ENCODE results near the gene CNGA3.
"Not testable (repeated sequence)": the region's sequence is repeated elsewhere in the genome, so short reads cannot be mapped to it uniquely, and the experiment has no call there.

The CNGA3 gene

GRCh38 chr2:98346311-98347236, at the start of gene CNGA3:
Gene CNGA3 (plus strand): TSS chr2:98346456. CDS start chr2:98369976, 23,520 bp downstream.
- no peak for DNase-seq

DNA sequence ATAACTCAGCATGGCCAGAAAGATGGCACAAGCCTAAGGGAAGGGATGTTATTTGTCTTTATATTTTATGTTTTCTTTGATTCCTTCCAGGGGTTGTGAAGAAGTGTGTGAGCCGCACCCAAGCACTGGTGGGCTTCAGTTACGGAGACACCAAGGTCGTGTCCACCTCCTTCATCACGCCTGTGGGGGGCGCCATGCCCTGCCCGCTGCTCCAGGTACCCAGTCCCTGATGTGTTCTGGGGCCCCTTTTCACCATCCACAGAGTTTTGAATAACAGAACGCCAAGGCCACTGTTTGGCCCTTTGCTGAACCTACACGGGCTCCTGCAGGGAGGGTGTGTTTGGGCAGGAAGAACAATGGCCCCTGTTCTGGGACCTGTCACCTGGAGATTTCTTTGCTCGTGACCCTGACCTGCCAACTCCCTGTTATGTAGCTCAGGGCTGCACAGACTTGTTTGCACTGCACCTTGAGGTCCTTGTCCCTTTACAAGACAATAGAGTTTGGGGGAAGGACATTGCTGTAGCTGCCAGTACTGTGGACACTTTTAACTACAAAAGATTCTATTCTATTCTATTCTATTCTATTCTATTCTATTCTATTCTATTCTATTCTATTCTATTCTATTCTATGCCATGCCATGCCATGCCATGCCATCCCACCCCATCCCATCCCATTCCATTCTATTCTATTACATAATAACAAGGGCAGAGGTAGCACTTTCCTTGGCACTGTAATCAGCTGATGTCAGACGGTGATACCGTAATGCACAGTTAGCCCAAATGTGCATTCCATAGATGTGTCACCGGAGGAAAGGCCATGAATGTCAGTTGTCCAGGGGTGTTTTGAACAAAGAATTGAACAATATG, 48.2 kb upstream of the CNGA3 start:
- DNase-seq, result no peak

- DNase-seq, result no peak
These were observed 47.5 kb upstream of the CNGA3 start for GRCh38 chr2:98298683-98299164.

DNA sequence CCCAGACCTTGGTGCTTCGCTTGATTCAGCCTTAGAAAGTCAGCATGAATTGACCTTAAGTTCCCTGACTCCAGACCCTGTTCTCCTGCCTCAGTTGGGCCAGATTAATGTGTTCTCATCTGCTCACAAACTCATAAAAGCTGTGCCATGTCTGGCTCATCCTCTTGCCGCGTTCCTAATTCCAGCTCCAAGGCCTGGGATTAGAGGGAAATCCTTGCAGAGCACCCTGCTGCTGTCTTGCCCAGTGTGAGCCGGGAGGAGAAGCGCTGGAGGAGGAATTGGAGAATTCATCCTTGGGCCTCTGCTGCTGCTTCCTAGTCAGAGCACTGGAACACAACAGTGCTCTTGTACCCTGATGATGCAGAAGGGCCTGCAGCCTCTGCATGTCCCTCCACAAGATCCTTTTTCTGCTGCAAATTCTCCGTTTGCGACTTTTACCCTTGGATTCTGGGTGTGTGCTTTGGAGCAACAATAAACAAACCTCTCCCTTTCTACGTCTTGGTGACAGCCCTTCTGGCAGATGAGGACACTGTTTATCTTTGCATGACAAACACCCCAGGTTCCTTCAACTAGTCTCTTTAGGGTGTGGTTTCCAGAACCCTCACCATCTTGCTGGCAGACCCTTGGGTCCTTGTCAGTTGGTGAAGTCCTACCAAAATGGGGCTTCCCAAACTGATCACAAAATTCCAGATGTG, 46.9 kb upstream of the CNGA3 start:
- no peak for DNase-seq

DNA sequence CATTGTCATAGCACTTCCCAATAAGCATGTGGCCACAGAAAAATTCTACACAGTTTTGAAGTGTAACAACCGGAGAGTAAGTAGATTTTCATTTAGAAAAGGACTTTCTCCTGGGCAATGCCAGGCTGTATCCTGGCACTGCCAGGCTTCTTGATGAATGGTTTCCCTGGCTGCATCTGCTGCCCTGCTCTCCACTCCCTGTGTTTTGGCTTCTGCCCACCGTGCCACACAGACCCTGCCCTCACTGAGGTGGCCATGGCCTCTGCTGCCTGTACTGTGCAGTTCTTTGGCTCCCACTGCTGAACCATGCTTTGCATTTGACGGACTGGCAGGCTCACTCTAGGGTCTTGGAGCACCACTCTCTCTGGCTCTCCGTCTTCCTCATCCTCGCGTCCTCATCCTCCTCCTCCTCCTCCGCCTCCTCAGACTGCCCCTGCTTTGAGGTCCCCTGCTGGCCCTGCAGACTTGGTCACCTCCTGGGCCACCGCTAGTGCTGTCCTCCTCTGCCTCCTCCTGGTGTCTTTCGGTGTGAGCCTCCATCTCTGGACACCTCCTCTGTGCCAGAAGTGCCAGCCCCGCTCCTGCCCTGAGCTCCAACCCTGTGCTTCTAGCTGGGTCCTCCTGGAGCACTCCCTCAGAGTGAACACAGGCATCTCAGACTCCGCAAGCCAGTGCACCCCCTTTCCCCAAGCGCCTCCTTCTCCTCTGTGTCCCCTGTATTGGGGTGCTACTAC, 45.9 kb upstream of the CNGA3 start:
- no peak for DNase-seq

DNA sequence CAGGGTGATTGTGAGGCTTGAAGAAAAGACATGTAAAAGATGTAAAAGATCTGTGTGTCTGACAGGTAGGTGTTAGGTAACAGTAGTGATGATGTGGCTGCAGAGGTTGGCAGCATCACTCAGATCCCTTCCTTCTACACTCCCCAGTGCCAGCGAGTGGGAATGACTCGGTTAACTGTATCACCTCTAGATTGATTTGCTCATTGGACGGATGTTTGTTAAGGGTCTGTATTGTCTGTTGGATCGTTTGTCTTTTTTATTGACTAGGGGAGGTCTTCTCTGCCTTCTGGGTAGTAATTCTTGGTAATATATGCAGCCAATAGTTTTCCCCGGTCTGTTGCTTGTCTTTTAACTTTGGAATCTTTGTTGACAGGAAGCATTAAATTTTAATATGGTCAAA, 44.8 kb upstream of the CNGA3 start:
- no peak for DNase-seq

DNA sequence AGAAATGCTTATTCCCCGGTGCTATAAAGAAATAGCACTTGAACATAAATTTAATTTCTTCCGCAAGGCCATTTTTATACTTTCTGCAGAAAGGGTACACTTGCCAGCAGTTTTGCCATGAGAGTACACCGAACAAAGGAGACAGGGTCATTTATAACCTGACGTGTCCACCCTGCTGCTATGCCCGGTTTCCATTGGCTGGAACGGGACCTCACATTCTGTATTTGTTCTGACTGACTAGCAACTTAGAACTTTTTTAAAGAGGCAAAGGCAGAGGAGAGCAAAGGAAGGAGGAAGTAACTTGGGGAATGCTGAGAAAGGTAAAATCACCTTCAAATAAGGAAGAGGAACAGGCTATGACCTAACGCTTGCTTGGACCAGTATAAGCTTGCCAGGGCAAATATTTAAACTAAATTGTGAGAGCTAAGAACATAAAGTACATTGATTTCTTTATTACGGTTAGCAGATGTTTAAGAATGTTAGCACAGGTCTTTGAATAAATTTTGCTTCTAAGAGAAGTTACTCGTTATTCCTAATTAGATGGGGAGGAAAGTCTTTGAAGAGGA, 39.0 kb upstream of the CNGA3 start:
- DNase-seq, result not testable (repeated sequence)

DNA sequence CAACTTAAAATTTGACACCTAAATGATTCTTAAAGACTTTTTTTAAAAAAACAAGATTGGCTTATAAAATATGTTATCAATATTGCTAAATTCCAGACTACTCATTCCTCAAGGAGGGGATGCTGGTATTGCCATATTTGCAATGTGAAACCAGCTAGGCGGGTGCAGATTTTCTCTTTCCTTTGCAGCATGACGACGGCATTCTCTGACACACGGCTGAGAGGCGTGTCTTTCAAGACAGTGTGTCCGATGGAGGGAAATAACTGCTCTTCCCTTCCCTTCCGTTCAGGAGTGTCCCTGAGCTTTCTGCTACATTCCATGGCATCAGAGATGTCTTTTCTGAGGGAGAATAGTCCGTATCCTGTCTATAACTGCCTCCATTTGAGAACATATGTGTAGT, 38.2 kb upstream of the CNGA3 start:
- DNase-seq, result no peak

GRCh38 chr2:98308532-98308931, 37.7 kb upstream of the CNGA3 start:
- peak; percentile 63 for DNase-seq

- no peak for DNase-seq
These were observed 36.7 kb upstream of the CNGA3 start for GRCh38 chr2:98309580-98309979.

DNA sequence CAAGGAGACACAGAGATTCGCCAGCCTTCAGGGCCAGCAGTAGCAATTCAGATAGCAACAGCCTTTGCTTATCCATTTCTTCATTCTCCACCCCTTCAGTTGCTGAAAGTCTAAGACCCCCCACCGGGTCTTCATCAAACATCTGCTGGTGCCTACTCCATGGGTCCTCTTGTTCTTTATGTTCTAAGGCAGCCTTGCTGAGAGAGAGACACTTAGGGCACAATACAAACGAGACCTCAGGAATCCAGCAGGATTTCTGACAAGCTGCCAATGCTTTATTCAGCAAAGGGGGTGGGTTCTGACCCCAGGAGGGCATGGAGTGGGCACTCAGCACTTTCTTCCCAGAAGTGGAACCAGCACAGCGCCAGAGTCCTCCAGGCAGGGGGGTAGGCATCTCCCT, 36.2 kb upstream of the CNGA3 start:
- DNase-seq, result peak; percentile 2

GRCh38 chr2:98311090-98311489, 35.2 kb upstream of the CNGA3 start:
- no peak for DNase-seq

GRCh38 chr2:98311771-98312545, 34.3 kb upstream of the CNGA3 start:
- no peak for DNase-seq

GRCh38 chr2:98313492-98314250, 32.6 kb upstream of the CNGA3 start:
- DNase-seq, result no peak

- no peak for DNase-seq
These were observed 32.0 kb upstream of the CNGA3 start for GRCh38 chr2:98314251-98314650.

DNA sequence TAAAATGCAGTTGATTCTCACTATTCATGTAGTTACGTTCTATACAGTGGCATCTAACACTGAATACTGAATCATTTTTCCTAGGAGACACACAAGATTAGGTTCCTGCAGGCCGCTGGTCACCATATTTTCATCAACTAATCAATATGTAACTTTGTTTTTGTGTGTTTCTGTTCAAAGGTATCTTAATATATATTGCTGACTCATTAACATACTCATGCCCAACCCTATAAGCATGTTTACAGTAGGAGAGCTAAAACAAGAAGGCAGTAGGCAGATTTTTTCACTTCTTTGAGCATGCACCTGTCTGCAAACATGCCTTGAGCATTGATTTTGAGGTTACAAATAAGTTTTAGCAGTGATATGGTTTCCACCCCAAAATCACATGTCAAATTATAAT, 30.3 kb upstream of the CNGA3 start:
- no peak for DNase-seq

GRCh38 chr2:98317214-98317613, 29.0 kb upstream of the CNGA3 start:
- DNase-seq, result no peak

- not testable (repeated sequence) for DNase-seq
These were observed 26.1 kb upstream of the CNGA3 start for GRCh38 chr2:98320171-98320570.

DNA sequence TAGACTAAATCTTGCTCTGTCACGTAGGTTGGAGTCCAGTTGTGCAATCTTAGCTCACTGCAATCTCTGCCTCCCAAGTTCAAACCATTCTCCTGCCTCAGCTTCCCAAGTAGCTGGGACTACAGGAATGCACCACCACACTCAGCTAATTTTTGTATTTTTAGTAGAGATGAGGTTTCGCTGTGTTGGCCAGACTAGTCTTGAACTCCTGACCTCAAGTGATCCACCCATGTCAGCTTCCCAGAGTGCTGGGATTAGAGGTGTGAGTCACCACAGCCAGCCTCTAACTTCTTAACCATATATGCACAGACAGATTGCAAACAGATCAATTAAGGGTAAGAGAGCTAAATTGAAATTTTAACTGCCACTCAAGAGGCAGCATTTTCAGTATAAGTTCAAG, 22.1 kb upstream of the CNGA3 start:
- no peak for DNase-seq

DNA sequence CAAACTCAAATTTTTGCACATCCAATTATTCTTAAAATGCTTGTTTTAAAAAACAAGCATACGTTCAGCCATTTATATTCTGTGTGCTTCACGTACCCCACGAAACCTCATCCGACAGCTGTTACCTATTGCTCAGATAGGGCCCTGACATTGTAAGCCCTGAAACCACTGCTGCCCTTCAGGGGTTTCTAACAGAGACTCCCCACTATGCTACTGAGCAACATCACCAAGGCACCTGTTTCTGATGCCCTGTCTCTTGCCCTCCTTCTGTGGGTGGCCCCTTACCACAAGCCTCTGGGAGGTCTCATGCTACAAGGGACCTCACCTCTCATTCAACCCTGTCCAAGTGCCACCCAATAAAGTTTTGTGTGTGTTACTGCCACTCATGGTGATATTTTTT, 18.5 kb upstream of the CNGA3 start:
- no peak for DNase-seq

Data from SHP77 treated with DMSO at 0.1 percent for 48 hours (cell line).